HepG2 (cell line): ENCODE data around the gene VAX1. TPM values are rescaled to one million over a fixed set of nuclear protein-coding genes. Genes with fewer than 3 reads are reported as not detected.

Experiments
- ATAC-seq: fragments of 200-7000 bp; cut with Tn5 transposase; 3 replicates; pipeline ENCODE4 v1.9.1; 2020; ENCODE audit warnings: mild to moderate bottlenecking, moderate library complexity
- BruUV-seq: library from RNA; stranded (reverse); fragments of 400-500 nt; replicated peaks from 2 replicates; lab custom pipeline; 2021; lab: Mats Ljungman, UMichigan
- CTCF ChIA-PET: fragments of 300-600 bp; formaldehyde crosslinking; extraction: SDS; loops from one replicate; lab custom pipeline; 2021; ENCODE audit warnings: low total read pairs, inconsistent platforms, low intra/inter-chr PET ratio; lab: Yijun Ruan, JAX
- POLR2A ChIA-PET: fragments of 350-600 bp; sonication (Branson Sonifier 250); formaldehyde crosslinking; loops from one replicate; lab custom pipeline; 2020; ENCODE audit warnings: antibody characterized with exemption, inconsistent platforms; lab: Yijun Ruan, JAX
- DNase-seq: peaks from one replicate; pipeline ENCODE4 v3.0.0-alpha.2; 2015; ENCODE audit warnings: low spot score
- FAIRE-seq: peaks from 3 replicates; lab custom pipeline; 2011; peaks lifted over from hg19 to GRCh38; lab: Jason Lieb, UNC
- H2AFZ ChIP-seq: one replicate; pipeline ENCODE4 v1.6.1; 2011; ENCODE audit warnings: low read length, inconsistent platforms
- H3K27ac ChIP-seq: fragments of 300-600 bp; 3 replicates; pipeline ENCODE4 v1.8.0; 2011; ENCODE audit warnings: mixed run types, mild to moderate bottlenecking, mixed read lengths, low read length, inconsistent platforms; ENCODE audit not compliant: insufficient read depth; ENCODE audit errors: extremely low read length
- H3K27me3 ChIP-seq, 2 experiments: fragments of 200-600 bp in 1 of 2; 2 replicates in 1 of 2; 3 replicates in 1 of 2; pipeline versions ENCODE4 v1.6.0 to v1.8.0; 2011; ENCODE audit warnings: low read length in 2 of 2, mild to moderate bottlenecking in 2 of 2, moderate library complexity in 2 of 2, inconsistent platforms in 1 of 2; ENCODE audit not compliant: insufficient read depth in 2 of 2, control insufficient read depth in 1 of 2
- H3K36me3 ChIP-seq, 2 experiments: fragments of 200-600 bp in 1 of 2; replicated peaks in 1 of 2; 2 replicates in 1 of 2; 3 replicates in 1 of 2; pipeline versions ENCODE4 v1.5.1 to v1.8.0; 2011; ENCODE audit warnings: low read length in 2 of 2, inconsistent platforms in 1 of 2; ENCODE audit not compliant: insufficient read depth in 2 of 2, control insufficient read depth in 1 of 2
- H3K4me1 ChIP-seq: 2 replicates; pipeline ENCODE4 v1.5.1; 2012; ENCODE audit warnings: low read length, inconsistent platforms; ENCODE audit not compliant: insufficient read depth
- H3K4me2 ChIP-seq: 2 replicates; pipeline ENCODE4 v1.6.0; 2011; ENCODE audit warnings: low read depth, low read length, inconsistent platforms
- H3K4me3 ChIP-seq, 3 experiments: fragments of 200-600 bp in 1 of 3; sonication (generic), shearing (Covaris generic) in 1 of 3; replicated peaks in 1 of 3; 2 replicates each; pipeline ENCODE4 v1.5.1; 2011 to 2016; ENCODE audit warnings: low read length in 3 of 3, inconsistent platforms in 2 of 3, low read depth in 2 of 3, mild to moderate bottlenecking in 2 of 3, control low read depth in 1 of 3, mixed read lengths in 1 of 3; ENCODE audit not compliant: insufficient read depth in 1 of 3
- H3K79me2 ChIP-seq: one replicate; pipeline ENCODE4 v1.6.1; 2011; ENCODE audit warnings: low read length, inconsistent platforms; ENCODE audit not compliant: insufficient read depth
- H3K9ac ChIP-seq: 2 replicates; pipeline ENCODE4 v1.6.0; 2011; ENCODE audit warnings: mild to moderate bottlenecking, low read depth, low read length, inconsistent platforms; ENCODE audit not compliant: insufficient read depth
- H3K9me3 ChIP-seq: 2 replicates; pipeline ENCODE4 v1.5.1; 2012; ENCODE audit warnings: mild to moderate bottlenecking, low read length
- H4K20me1 ChIP-seq: 2 replicates; pipeline ENCODE4 v1.6.0; 2011; ENCODE audit warnings: inconsistent platforms, mild to moderate bottlenecking, low read length, moderate library complexity; ENCODE audit not compliant: insufficient read depth
- CEBPG ChIP-seq: IDR thresholded peaks from 2 replicates; pipeline ENCODE4 v1.6.1; 2016
- MTERF4 ChIP-seq: sonication (generic); formaldehyde crosslinking; IDR thresholded peaks from 2 replicates; pipeline ENCODE4 v1.8.0; 2023; ENCODE audit warnings: mild to moderate bottlenecking, missing genetic modification reagents
- PRDM15 ChIP-seq: sonication (generic); formaldehyde crosslinking; IDR thresholded peaks from 2 replicates; pipeline ENCODE4 v1.4.0; 2020; ENCODE audit warnings: missing genetic modification reagents
- PRDM4 ChIP-seq: sonication (generic); formaldehyde crosslinking; IDR thresholded peaks from 2 replicates; pipeline ENCODE4 v1.9.0; 2021; ENCODE audit warnings: missing genetic modification reagents, borderline replicate concordance
- RFX3 ChIP-seq: IDR thresholded peaks from 2 replicates; pipeline ENCODE4 v1.6.1; 2016; ENCODE audit warnings: missing biosample characterization, missing genetic modification reagents
- SIN3A ChIP-seq: IDR thresholded peaks from 2 replicates; pipeline ENCODE4 v1.6.1; 2011; ENCODE audit warnings: low read depth, mild to moderate bottlenecking, control low read depth, low read length, borderline replicate concordance
- SIN3B ChIP-seq: fragments of 150-350 bp; IDR thresholded peaks from 2 replicates; pipeline ENCODE4 v1.6.1; 2014; ENCODE audit warnings: low read length
- UBTF ChIP-seq: sonication (generic); formaldehyde crosslinking; IDR thresholded peaks from 2 replicates; pipeline ENCODE4 v1.4.0; 2020; ENCODE audit warnings: mild to moderate bottlenecking, missing genetic modification reagents
- ZBTB7B ChIP-seq: sonication (generic); formaldehyde crosslinking; IDR thresholded peaks from 2 replicates; pipeline ENCODE4 v1.4.0; 2020; ENCODE audit warnings: missing genetic modification reagents
- ZC3H13 ChIP-seq: sonication (generic); formaldehyde crosslinking; IDR thresholded peaks from 2 replicates; pipeline ENCODE4 v1.8.1; 2023; ENCODE audit warnings: mild to moderate bottlenecking, missing genetic modification reagents, moderate library complexity
- ZNF382 ChIP-seq: sonication (generic); formaldehyde crosslinking; IDR thresholded peaks from 2 replicates; pipeline ENCODE4 v1.5.0; 2020; ENCODE audit warnings: missing genetic modification reagents, mild to moderate bottlenecking, borderline replicate concordance
- ZNF660 ChIP-seq: sonication (generic); formaldehyde crosslinking; IDR thresholded peaks from 2 replicates; pipeline ENCODE4 v1.5.1; 2020; ENCODE audit warnings: mild to moderate bottlenecking, low read depth, missing genetic modification reagents, borderline replicate concordance
- ZSCAN12 ChIP-seq: sonication (generic); formaldehyde crosslinking; IDR thresholded peaks from 2 replicates; pipeline ENCODE4 v1.9.0; 2021; ENCODE audit warnings: mild to moderate bottlenecking, missing genetic modification reagents
- WGBS: methylation state at CpG from one replicate; pipeline ENCODE4 v1.1.6; 2017; ENCODE audit warnings: low lambda C conversion rate; 5-methylcytosine and 5-hydroxymethylcytosine counted together
- in situ Hi-C: cut with HindIII; loops from 2 replicates; pipeline ENCODE4 v1.10.0; 2017; ENCODE audit warnings: low pct_unique_long_range_greater_than_20kb; ENCODE audit not compliant: extremely low pct_ligation_motif_present
- intact Hi-C: fragments of 100-400 bp; cut with micrococcal nuclease; formaldehyde crosslinking; loops from one replicate; pipeline ENCODE4 v1.10.0; 2022; ENCODE audit not compliant: unreplicated experiment
- polyA plus RNA-seq, 8 experiments: library from polyadenylated mRNA; depleted of rRNA in 3 of 8; stranded (reverse) in 7 of 8; unstranded in 1 of 8; fragments of >200 nt; fragmentation: Illumina TruSeq in 4 of 8; extraction: Trizol in 4 of 8; gene quantifications; 2 replicates each; pipeline versions ENCODE4 v1.2.1 to v1.2.3, GENCODE V29; 2011 to 2016; ENCODE audit warnings: low read depth in 4 of 8, missing spikeins in 1 of 8, mixed read lengths in 1 of 8; ENCODE audit not compliant: insufficient read depth in 1 of 8
- total RNA-seq, 5 experiments: library from RNA; depleted of rRNA; stranded (reverse); fragments of >200 nt; fragmentation: Illumina TruSeq; extraction: Trizol; gene quantifications; 2 replicates each; pipeline ENCODE4 v1.2.3, GENCODE V29; 2016; ENCODE audit warnings: low read depth in 1 of 5
- TF ChIP-seq, protein P1 (sequence below): IDR thresholded peaks from 2 replicates; pipeline ENCODE4 v1.6.1; 2016

Gene VAX1
- total and polyA plus RNA-seq, 2 of the 13 experiments (the other 11 are each of a cell fraction or from before 2014, with no cell fraction given) = not detected

DNA sequence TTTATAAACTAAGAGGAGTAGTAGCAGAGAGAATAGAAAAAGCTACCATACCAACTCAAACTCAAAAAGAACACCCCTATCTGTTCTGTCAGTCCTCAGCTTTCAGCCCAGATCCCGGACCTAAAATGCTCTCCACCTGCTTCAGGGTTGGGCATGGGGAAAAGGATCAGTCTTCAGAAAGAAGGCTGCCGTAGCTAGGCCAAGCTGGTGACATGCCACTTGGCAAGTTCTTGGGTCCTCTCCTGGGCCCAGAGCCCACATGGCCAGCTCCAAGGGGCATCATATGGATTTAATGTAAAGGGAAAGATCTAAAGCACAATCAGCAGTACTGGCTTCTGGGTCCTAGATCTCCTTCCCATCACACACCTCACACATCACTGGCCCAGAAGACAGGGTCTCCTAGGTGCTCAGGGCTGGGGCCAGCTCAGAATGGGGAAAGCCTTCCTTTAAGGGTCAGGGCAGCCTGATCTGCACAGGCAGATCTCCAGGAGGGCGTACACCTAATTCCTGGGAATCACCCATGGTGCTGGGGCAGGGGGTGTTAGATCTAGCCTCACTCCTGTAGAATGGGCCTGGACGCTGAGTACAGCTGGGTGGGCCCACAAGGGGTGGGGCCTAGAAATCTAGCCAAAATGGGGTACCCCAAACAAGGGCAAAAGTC is 2.5 kb downstream of the VAX1 start:
- H2AFZ ChIP-seq = no peak overlapping the region
- peaks cover 10% of the 10 kb centered on the region; the same call in 1 of the 2 replicates for H3K4me1 ChIP-seq
- ChIA-PET CTCF (no interaction called here), POLR2A (no interaction called here)
- no peak for FAIRE-seq
- no peaks in the 10 kb centered on the region for H4K20me1 ChIP-seq
- no peaks in the 10 kb centered on the region for H3K36me3 ChIP-seq
- DNase-seq = no peak
- in situ Hi-C loops = no loop called here
- intact Hi-C loops = no loop called here
- no peak overlapping the region for H3K4me3 ChIP-seq
- H3K9ac ChIP-seq = no peak overlapping the region
- H3K9me3 ChIP-seq = no peaks in the 10 kb centered on the region
- H3K27me3 ChIP-seq = peaks cover 17 to 81% of the 10 kb centered on the region in 2 experiments
- BruUV-seq = no TSS peak
- no peak overlapping the region for H3K27ac ChIP-seq
- no peak overlapping the region for H3K4me2 ChIP-seq
- 26% methylated on average over 4 of the region's 4 CpGs for WGBS
- no peaks in the 10 kb centered on the region for H3K79me2 ChIP-seq
- no peak for ATAC-seq
- no peak for TF ChIP-seq ZNF660 (CRISPR knock-in tag)
- TF ChIP-seq RFX3 = no peak
- no peak for TF ChIP-seq UBTF (CRISPR knock-in tag)
- no peak for TF ChIP-seq SIN3B
- no peak for TF ChIP-seq ZBTB7B (CRISPR knock-in tag)
- TF ChIP-seq PRDM15 = no peak
- no peak for TF ChIP-seq MTERF4 (CRISPR knock-in tag)
- no peak for TF ChIP-seq ZNF382 (CRISPR knock-in tag)
- no peak for TF ChIP-seq PRDM4 (CRISPR knock-in tag)
- no peak for TF ChIP-seq ZSCAN12 (CRISPR knock-in tag)
- TF ChIP-seq CEBPG = no peak
- TF ChIP-seq, protein P1, sequence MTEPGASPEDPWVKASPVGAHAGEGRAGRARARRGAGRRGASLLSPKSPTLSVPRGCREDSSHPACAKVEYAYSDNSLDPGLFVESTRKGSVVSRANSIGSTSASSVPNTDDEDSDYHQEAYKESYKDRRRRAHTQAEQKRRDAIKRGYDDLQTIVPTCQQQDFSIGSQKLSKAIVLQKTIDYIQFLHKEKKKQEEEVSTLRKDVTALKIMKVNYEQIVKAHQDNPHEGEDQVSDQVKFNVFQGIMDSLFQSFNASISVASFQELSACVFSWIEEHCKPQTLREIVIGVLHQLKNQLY (CRISPR knock-in tag) = no peak
- no peak for TF ChIP-seq ZC3H13 (CRISPR knock-in tag)
- no peak for TF ChIP-seq SIN3A
